OCI-LY7 (cell line): Measurements from ENCODE around the gene CBX8.

Experiments used
- EZH2phosphoT487 ChIP-seq: fragments of 200-600 bp; sonication (generic); IDR thresholded peaks from 2 replicates; pipeline ENCODE4 v1.6.1; 2018; ENCODE audit warnings: low read depth, borderline replicate concordance, mild to moderate bottlenecking, mixed run types, antibody characterized with exemption, low read length, moderate library complexity, mixed read lengths
- TF ChIP-seq, protein P1 (sequence below): fragments of 200-600 bp; sonication (generic); conservative IDR thresholded peaks from 2 replicates; pipeline ENCODE4 v1.5.1; 2014; ENCODE audit warnings: mild to moderate bottlenecking, antibody characterized with exemption, low read length, moderate library complexity, mixed read lengths

- no peak for TF ChIP-seq EZH2phosphoT487
- TF ChIP-seq, protein P1, sequence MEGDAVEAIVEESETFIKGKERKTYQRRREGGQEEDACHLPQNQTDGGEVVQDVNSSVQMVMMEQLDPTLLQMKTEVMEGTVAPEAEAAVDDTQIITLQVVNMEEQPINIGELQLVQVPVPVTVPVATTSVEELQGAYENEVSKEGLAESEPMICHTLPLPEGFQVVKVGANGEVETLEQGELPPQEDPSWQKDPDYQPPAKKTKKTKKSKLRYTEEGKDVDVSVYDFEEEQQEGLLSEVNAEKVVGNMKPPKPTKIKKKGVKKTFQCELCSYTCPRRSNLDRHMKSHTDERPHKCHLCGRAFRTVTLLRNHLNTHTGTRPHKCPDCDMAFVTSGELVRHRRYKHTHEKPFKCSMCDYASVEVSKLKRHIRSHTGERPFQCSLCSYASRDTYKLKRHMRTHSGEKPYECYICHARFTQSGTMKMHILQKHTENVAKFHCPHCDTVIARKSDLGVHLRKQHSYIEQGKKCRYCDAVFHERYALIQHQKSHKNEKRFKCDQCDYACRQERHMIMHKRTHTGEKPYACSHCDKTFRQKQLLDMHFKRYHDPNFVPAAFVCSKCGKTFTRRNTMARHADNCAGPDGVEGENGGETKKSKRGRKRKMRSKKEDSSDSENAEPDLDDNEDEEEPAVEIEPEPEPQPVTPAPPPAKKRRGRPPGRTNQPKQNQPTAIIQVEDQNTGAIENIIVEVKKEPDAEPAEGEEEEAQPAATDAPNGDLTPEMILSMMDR = no peak
These were observed 46.9 kb downstream of the CBX8 start for GRCh38 chr17:79749958-79750357.
